Ascending aorta (tissue), 2 donors: Measurements from ENCODE around the gene C11orf65. TPM values are rescaled to one million over a fixed set of nuclear protein-coding genes. Genes with fewer than 3 reads are reported as not detected.
"Not testable (repeated sequence)": the region's sequence is repeated elsewhere in the genome, so short reads cannot be mapped to it uniquely, and the experiment has no call there.

Source experiments
- DNase-seq, 2 donors: peaks; one replicate each; pipeline ENCODE4 v3.0.0-alpha.2; 2019; ENCODE audit warnings: low spot score in 2 of 2
- H3K27ac ChIP-seq, 2 donors: fragments of 200-600 bp; sonication (generic); one replicate each; pipeline ENCODE4 v1.5.1; 2016 to 2017; ENCODE audit warnings: mild to moderate bottlenecking in 1 of 2
- H3K27me3 ChIP-seq: fragments of 200-600 bp; sonication (generic); one replicate; pipeline ENCODE4 v1.5.1; 2017
- H3K36me3 ChIP-seq, 2 donors: fragments of 200-600 bp; sonication (generic); one replicate each; pipeline ENCODE4 v1.5.1; 2016
- H3K4me1 ChIP-seq, 2 donors: fragments of 200-600 bp; sonication (generic); one replicate each; pipeline ENCODE4 v1.5.1; 2016 to 2017; ENCODE audit warnings: mild to moderate bottlenecking in 1 of 2
- H3K4me3 ChIP-seq, 2 donors: fragments of 200-600 bp; sonication (generic); one replicate each; pipeline ENCODE4 v1.5.1; 2016 to 2017; ENCODE audit warnings: mild to moderate bottlenecking in 1 of 2
- H3K9me3 ChIP-seq, 2 donors: fragments of 200-600 bp; sonication (generic); one replicate each; pipeline ENCODE4 v1.5.1; 2016
- intact Hi-C: fragments of 100-400 bp; cut with DNase I; formaldehyde crosslinking; loops from one replicate; pipeline ENCODE4 v1.15.1; 2023
- total RNA-seq: library from RNA; depleted of rRNA; stranded (reverse); fragments of >200 nt; gene quantifications from one replicate; pipeline ENCODE4 v1.1.0, GENCODE V29; 2016
- TF ChIP-seq, protein P1 (sequence below), 3 experiments: fragments of 200-600 bp in 2 of 3; fragments of 450-650 bp in 1 of 3; sonication (generic) in 2 of 3; IDR thresholded peaks; one replicate each; pipeline ENCODE4 v1.5.1; 2016 to 2019; ENCODE audit warnings: antibody characterized with exemption in 3 of 3, mild to moderate bottlenecking in 1 of 3, moderate library complexity in 1 of 3

C11orf65 gene
- total RNA-seq, 1 donor from 2014 or later = not detected

DNA sequence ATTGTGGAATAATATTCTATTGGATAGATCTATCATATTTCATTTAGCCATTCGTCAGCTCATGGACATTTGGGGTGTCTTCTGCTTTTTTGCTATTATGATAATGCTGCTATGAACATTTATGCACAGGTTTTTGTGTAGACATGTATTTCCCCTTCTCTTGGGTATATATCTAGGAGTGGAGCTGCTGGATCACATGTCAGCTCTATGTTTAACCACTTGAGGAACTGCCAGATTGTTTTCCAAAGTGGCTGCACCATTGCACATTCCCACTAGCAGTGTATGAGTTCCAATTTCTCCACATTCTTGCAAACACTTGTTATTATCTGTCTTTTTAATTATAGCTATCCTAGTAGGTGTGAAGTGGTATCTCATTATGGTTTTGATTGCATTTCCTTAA is 75.0 kb downstream of the C11orf65 start:
- H3K27me3 ChIP-seq = no peaks in the 10 kb centered on the region
- no peaks in the 10 kb centered on the region for H3K36me3 ChIP-seq
- no peaks in the 10 kb centered on the region for H3K4me1 ChIP-seq
- no peaks in the 10 kb centered on the region for H3K9me3 ChIP-seq
- H3K4me3 ChIP-seq = no peak overlapping the region
- H3K27ac ChIP-seq = no peak overlapping the region
- no peak for DNase-seq
- TF ChIP-seq, protein P1, sequence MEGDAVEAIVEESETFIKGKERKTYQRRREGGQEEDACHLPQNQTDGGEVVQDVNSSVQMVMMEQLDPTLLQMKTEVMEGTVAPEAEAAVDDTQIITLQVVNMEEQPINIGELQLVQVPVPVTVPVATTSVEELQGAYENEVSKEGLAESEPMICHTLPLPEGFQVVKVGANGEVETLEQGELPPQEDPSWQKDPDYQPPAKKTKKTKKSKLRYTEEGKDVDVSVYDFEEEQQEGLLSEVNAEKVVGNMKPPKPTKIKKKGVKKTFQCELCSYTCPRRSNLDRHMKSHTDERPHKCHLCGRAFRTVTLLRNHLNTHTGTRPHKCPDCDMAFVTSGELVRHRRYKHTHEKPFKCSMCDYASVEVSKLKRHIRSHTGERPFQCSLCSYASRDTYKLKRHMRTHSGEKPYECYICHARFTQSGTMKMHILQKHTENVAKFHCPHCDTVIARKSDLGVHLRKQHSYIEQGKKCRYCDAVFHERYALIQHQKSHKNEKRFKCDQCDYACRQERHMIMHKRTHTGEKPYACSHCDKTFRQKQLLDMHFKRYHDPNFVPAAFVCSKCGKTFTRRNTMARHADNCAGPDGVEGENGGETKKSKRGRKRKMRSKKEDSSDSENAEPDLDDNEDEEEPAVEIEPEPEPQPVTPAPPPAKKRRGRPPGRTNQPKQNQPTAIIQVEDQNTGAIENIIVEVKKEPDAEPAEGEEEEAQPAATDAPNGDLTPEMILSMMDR (IDR thresholded peaks at IDR 0.05) = no peak
- intact Hi-C loops = no loop called here

DNA sequence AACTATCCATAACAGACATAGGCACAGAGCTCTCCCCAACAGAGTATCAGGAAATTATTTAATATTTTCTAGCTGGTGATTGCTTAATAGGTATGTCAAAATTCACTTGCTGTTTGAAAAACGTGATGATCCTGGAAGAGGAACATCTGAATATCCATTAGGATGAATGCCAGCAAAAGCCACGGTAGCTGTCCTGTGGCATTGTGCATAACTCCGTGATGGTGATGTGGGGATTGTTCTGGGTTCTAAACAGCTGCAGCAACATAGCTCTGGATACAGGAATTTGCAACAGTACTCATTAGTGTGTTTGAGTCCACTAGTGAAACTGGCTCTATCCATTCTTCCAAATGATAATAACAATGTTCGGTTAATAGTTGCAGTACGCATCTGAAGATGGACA is 78.8 kb downstream of the C11orf65 start:
- TF ChIP-seq, protein P1 (IDR thresholded peaks at IDR 0.05) = no peak
- Histone ChIP-seq H3K4me3 (no peak overlapping the region), H3K27me3 (no peaks in the 10 kb centered on the region), H3K27ac (no peak overlapping the region), H3K9me3 (no peaks in the 10 kb centered on the region), H3K4me1 (no peaks in the 10 kb centered on the region), H3K36me3 (no peaks in the 10 kb centered on the region)
- no peak for DNase-seq
- intact Hi-C loops = no loop called here

DNA sequence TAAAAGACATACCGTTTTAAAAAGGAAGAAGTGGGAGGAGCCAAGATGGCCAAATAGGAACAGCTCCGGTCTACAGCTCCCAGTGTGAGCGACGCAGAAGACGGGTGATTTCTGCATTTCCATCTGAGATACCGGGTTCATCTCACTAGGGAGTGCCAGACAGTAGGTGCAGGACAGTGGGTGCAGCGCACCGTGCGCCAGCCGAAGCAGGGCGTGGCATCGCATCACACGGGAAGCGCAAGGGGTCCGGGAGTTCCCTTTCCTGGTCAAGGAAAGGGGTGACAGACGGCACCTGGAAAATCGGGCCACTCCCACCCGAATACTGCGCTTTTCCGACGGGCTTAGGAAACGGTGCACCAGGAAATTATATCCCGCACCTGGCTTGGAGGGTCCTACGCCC is 93.8 kb downstream of the C11orf65 start:
- DNase-seq, intact Hi-C loops, H3K36me3 ChIP-seq, H3K4me3 ChIP-seq, H3K27me3 ChIP-seq, H3K4me1 ChIP-seq, H3K27ac ChIP-seq, H3K9me3 ChIP-seq: not testable (repeated sequence)

DNA sequence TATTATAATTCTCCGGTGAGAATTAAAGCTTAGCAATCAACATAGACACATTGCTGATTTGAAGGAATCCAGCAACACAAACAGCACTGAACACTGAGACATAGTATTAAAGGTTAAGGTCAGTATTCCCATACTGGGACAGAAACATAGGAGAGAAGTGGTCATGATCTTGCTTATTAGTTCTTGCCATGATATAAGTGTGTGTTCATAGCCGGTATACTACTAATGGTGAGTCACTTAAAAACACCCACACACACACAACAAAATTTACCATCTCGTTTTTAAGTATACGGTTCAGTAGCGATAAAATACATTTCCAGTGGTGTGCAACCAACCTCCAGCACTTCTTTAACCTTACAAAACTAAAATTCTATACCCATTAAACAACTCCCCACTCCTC is 96.3 kb downstream of the C11orf65 start:
- no peak for DNase-seq
- Histone ChIP-seq H3K27me3 (no peaks in the 10 kb centered on the region), H3K36me3 (peaks cover 4 to 11% of the 10 kb centered on the region in 2 donors), H3K27ac (no peak overlapping the region), H3K9me3 (no peaks in the 10 kb centered on the region), H3K4me3 (no peak overlapping the region), H3K4me1 (no peaks in the 10 kb centered on the region)
- intact Hi-C loops = no loop called here
- TF ChIP-seq, protein P1 (IDR thresholded peaks at IDR 0.05) = no peak

DNA sequence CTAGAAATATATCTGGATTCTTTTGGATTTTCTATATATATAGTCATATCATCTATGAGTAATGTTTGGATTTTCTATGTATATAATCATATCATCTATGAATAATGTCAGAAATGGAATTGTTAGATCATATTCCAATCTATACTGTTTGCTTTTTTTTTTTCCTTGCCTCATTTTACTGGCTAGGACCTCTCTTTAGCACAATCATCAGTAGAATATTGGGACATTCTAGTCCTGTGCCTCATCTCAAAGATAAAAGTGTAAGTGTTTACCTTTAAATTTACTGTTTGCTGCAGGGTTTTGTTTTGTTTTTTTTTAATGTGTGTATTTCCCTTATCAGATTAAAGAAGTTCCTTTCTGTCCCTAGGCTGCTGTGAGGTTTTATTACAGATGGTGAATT is 97.0 kb downstream of the C11orf65 start:
- Histone ChIP-seq H3K9me3 (no peaks in the 10 kb centered on the region), H3K36me3 (peaks cover 6 to 18% of the 10 kb centered on the region in 2 donors), H3K4me3 (no peak overlapping the region), H3K27me3 (no peaks in the 10 kb centered on the region), H3K4me1 (no peaks in the 10 kb centered on the region), H3K27ac (no peak overlapping the region)
- DNase-seq = no peak
- intact Hi-C loops = no loop called here
- TF ChIP-seq, protein P1 (IDR thresholded peaks at IDR 0.05) = no peak

DNA sequence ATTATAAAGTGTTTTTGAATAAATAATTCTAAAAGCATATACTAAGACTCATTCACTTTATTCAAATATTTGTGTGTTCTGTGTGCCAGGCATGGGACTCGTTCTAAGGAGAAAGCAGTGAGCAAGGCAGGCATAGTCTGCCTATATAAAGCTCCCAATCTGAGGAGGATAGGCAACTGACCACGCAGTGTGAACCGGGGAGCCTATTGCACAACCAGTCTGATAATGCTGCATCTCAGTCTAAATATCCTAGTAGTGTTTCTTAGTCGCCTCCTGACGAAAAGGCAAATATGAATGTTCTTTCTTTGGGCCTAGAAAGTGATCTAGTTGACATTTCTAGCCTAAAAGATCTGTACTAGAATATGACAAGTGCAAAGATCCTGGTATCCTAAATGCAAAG is 98.3 kb downstream of the C11orf65 start:
- Histone ChIP-seq H3K4me1 (no peaks in the 10 kb centered on the region), H3K27me3 (no peaks in the 10 kb centered on the region), H3K36me3 (peaks cover 15 to 21% of the 10 kb centered on the region in 2 donors), H3K27ac (no peak overlapping the region), H3K4me3 (no peak overlapping the region), H3K9me3 (no peaks in the 10 kb centered on the region)
- intact Hi-C loops = no loop called here
- no peak for DNase-seq
- TF ChIP-seq, protein P1 (IDR thresholded peaks at IDR 0.05) = no peak
